Stimulated activated CD4-positive, alpha-beta T cell treated with anti-CD3 and anti-CD28 coated beads, Interleukin-1b, Interleukin-23, amount 100 ng/mL, for 4 hours (primary cell): ENCODE data around the gene CRIP1.

Source experiments
- DNase-seq, 2 donors: peaks; one replicate each; pipeline ENCODE4 v3.0.0-alpha.2; 2020; ENCODE audit warnings: low read depth in 2 of 2

The CRIP1 gene

GRCh38 chr14:105503935-105504692 lies 17.4 kb downstream of the CRIP1 start:
- no peak for DNase-seq

- no peak for DNase-seq
Measured at GRCh38 chr14:105505101-105505500, 18.4 kb downstream of the CRIP1 start.

GRCh38 chr14:105507247-105507646 lies 20.6 kb downstream of the CRIP1 start:
- no peak for DNase-seq

GRCh38 chr14:105508069-105508468 lies 21.4 kb downstream of the CRIP1 start:
- DNase-seq = no peak

GRCh38 chr14:105508601-105509000 lies 21.9 kb downstream of the CRIP1 start:
- DNase-seq = no peak

- DNase-seq = no peak
Measured at GRCh38 chr14:105517096-105517495, 30.4 kb downstream of the CRIP1 start.

- DNase-seq = no peak
Measured at GRCh38 chr14:105519946-105520698, 33.4 kb downstream of the CRIP1 start.

- DNase-seq = no peak
Measured at GRCh38 chr14:105525326-105525725, 38.6 kb downstream of the CRIP1 start.

- DNase-seq = peak in 1 of 2 donors; percentile 41
Measured at GRCh38 chr14:105525861-105526775, 39.4 kb downstream of the CRIP1 start, which contains the start of gene TMEM121. TMEM121 (plus strand) TSS chr14:105526583; CDS start chr14:105528835, 2,252 bp downstream.

- DNase-seq = no peak
Measured at GRCh38 chr14:105526776-105527380, 40.2 kb downstream of the CRIP1 start.

GRCh38 chr14:105527381-105527825 lies 40.7 kb downstream of the CRIP1 start:
- DNase-seq = no peak

- peak; percentile 71 to 82 for DNase-seq
Measured at GRCh38 chr14:105527826-105528585, 41.3 kb downstream of the CRIP1 start.

GRCh38 chr14:105528586-105529318 lies 42.1 kb downstream of the CRIP1 start:
- DNase-seq = peak; percentile 46 to 56

GRCh38 chr14:105529319-105529568 lies 42.6 kb downstream of the CRIP1 start:
- no peak for DNase-seq

- peak in 1 of 2 donors; percentile 46 for DNase-seq
Measured at GRCh38 chr14:105529569-105530284, 43.0 kb downstream of the CRIP1 start.

- DNase-seq = no peak
Measured at GRCh38 chr14:105530285-105531087, 43.8 kb downstream of the CRIP1 start.

GRCh38 chr14:105531088-105531893 lies 44.6 kb downstream of the CRIP1 start:
- no peak for DNase-seq
